HCT116 (cell line): ENCODE data around the gene MADCAM1. TPM values are rescaled to one million over a fixed set of nuclear protein-coding genes. Genes with fewer than 3 reads are reported as not detected.
"Not testable (repeated sequence)": the region's sequence is repeated elsewhere in the genome, so short reads cannot be mapped to it uniquely, and the experiment has no call there.

Source experiments
- ATAC-seq: fragments of 200-7000 bp; cut with Tn5 transposase; 2 replicates; pipeline ENCODE4 v1.9.1; 2020; ENCODE audit warnings: mild to moderate bottlenecking, moderate library complexity
- BruUV-seq: library from RNA; stranded (reverse); fragments of 400-500 nt; replicated peaks from 2 replicates; lab custom pipeline; 2021; lab: Mats Ljungman, UMichigan
- CTCF ChIA-PET: fragments of 300-600 bp; sonication (Branson Sonifier 250); formaldehyde crosslinking; loops from one replicate; lab custom pipeline; 2021; ENCODE audit warnings: antibody characterized with exemption; lab: Charles Lee
- POLR2A ChIA-PET: fragments of 300-600, 350-600 bp; sonication (Branson Sonifier 250); formaldehyde crosslinking; loops from one replicate; lab custom pipeline; 2021; ENCODE audit warnings: antibody characterized with exemption; lab: Charles Lee
- RAD21 ChIA-PET, 2 experiments: fragments of 300-600 bp; sonication (Branson Sonifier 250); formaldehyde crosslinking; loops; one replicate each; lab custom pipeline; 2023; ENCODE audit warnings: low total read pairs in 2 of 2; ENCODE audit not compliant: uncharacterized antibody in 2 of 2, unreplicated experiment in 2 of 2, low non-redundant PET in 1 of 2; lab: Charles Lee
- DNase-seq: peaks from one replicate; pipeline ENCODE4 v3.0.0-alpha.2; 2010; ENCODE audit warnings: low read depth, low spot score
- H2AFZ ChIP-seq: fragments of 200-600 bp; shearing (Covaris generic), sonication (generic); 2 replicates; pipeline ENCODE4 v1.6.1; 2017; ENCODE audit warnings: low read depth, mixed run types, mixed read lengths, antibody characterized with exemption, low read length; ENCODE audit not compliant: poor library complexity, severe bottlenecking
- H3K27ac ChIP-seq: 2 replicates; pipeline ENCODE4 v1.5.1; 2012; ENCODE audit warnings: low read depth, low read length
- H3K27me3 ChIP-seq: fragments of 200-600 bp; sonication (generic); 2 replicates; pipeline ENCODE4 v1.6.1; 2016; ENCODE audit warnings: mixed run types, low read length, mixed read lengths; ENCODE audit not compliant: insufficient read depth
- H3K36me3 ChIP-seq, 2 experiments: fragments of 200-500 bp in 1 of 2; fragments of 200-600 bp in 1 of 2; sonication (Bioruptor generic) in 1 of 2; sonication (generic) in 1 of 2; 2 replicates each; pipeline versions ENCODE4 v1.5.1 to v1.6.1; 2014 to 2016; ENCODE audit warnings: low read length in 2 of 2, inconsistent platforms in 1 of 2, mixed read lengths in 1 of 2, mixed run types in 1 of 2; ENCODE audit not compliant: insufficient read depth in 2 of 2, control insufficient read depth in 1 of 2
- H3K4me1 ChIP-seq, 2 experiments: fragments of 200-600 bp in 1 of 2; sonication (generic) in 1 of 2; 2 replicates each; pipeline versions ENCODE4 v1.5.1 to v1.6.1; 2012 to 2017; ENCODE audit warnings: low read length in 2 of 2, inconsistent platforms in 1 of 2, mild to moderate bottlenecking in 1 of 2, mixed read lengths in 1 of 2, mixed run types in 1 of 2, moderate library complexity in 1 of 2; ENCODE audit not compliant: insufficient read depth in 2 of 2, control insufficient read depth in 1 of 2
- H3K4me2 ChIP-seq: fragments of 200-600 bp; sonication (generic); 2 replicates; pipeline ENCODE4 v1.6.1; 2017; ENCODE audit warnings: mixed run types, low read length, mixed read lengths
- H3K4me3 ChIP-seq, 2 experiments: fragments of 200-600 bp in 1 of 2; sonication (generic) in 1 of 2; replicated peaks in 1 of 2; 2 replicates each; pipeline ENCODE4 v1.5.1; 2011 to 2016; ENCODE audit warnings: low read length in 2 of 2, control low read depth in 1 of 2, low read depth in 1 of 2, mild to moderate bottlenecking in 1 of 2, mixed read lengths in 1 of 2, mixed run types in 1 of 2
- H3K79me2 ChIP-seq: fragments of 200-600 bp; sonication (generic); 2 replicates; pipeline ENCODE4 v1.6.1; 2017; ENCODE audit warnings: mild to moderate bottlenecking, mixed run types, low read length, moderate library complexity, mixed read lengths; ENCODE audit not compliant: insufficient read depth
- H3K9ac ChIP-seq: fragments of 200-600 bp; sonication (generic); 2 replicates; pipeline ENCODE4 v1.6.1; 2016; ENCODE audit warnings: low read length, mixed read lengths
- H3K9me2 ChIP-seq: fragments of 200-600 bp; sonication (generic), shearing (Covaris generic); 2 replicates; pipeline ENCODE4 v1.6.1; 2017; ENCODE audit warnings: mixed run types, mild to moderate bottlenecking, moderate library complexity; ENCODE audit not compliant: insufficient read depth
- H3K9me3 ChIP-seq, 2 experiments: fragments of 200-500 bp in 1 of 2; fragments of 200-600 bp in 1 of 2; sonication (Bioruptor generic) in 1 of 2; sonication (generic) in 1 of 2; 2 replicates each; pipeline ENCODE4 v1.6.1; 2014 to 2017; ENCODE audit warnings: low read length in 2 of 2, mixed read lengths in 2 of 2, inconsistent platforms in 1 of 2, low read depth in 1 of 2, mild to moderate bottlenecking in 1 of 2, mixed run types in 1 of 2, moderate library complexity in 1 of 2; ENCODE audit not compliant: control insufficient read depth in 1 of 2, insufficient read depth in 1 of 2
- H4K20me1 ChIP-seq: fragments of 200-600 bp; sonication (generic), shearing (Covaris generic); 2 replicates; pipeline ENCODE4 v1.6.1; 2017; ENCODE audit warnings: mixed run types, mild to moderate bottlenecking, moderate library complexity; ENCODE audit not compliant: insufficient read depth
- EZH2 ChIP-seq: fragments of 200-600 bp; sonication (generic); IDR thresholded peaks from 2 replicates; pipeline ENCODE4 v1.6.1; 2017; ENCODE audit warnings: antibody characterized with exemption, mixed run types
- EZH2phosphoT487 ChIP-seq: fragments of 200-600 bp; IDR thresholded peaks from 2 replicates; pipeline ENCODE4 v1.6.1; 2018; ENCODE audit warnings: antibody characterized with exemption, borderline replicate concordance
- FOSL1 ChIP-seq: IDR thresholded peaks from 2 replicates; pipeline ENCODE4 v1.6.1; 2012; ENCODE audit warnings: low read depth
- JUND ChIP-seq: IDR thresholded peaks from 2 replicates; pipeline ENCODE4 v1.6.1; 2012
- MAX ChIP-seq: IDR thresholded peaks from 2 replicates; pipeline ENCODE4 v1.6.1; 2012
- SP1 ChIP-seq: IDR thresholded peaks from 2 replicates; pipeline ENCODE4 v1.6.1; 2012; ENCODE audit warnings: low read depth
- ZBTB33 ChIP-seq: IDR thresholded peaks from 2 replicates; pipeline ENCODE4 v1.6.1; 2011; ENCODE audit warnings: mild to moderate bottlenecking, low read length, moderate library complexity; ENCODE audit not compliant: insufficient replicate concordance; ENCODE audit errors: extremely low read depth
- intact Hi-C: fragments of 100-400 bp; cut with micrococcal nuclease; formaldehyde crosslinking; loops from 2 replicates; pipeline ENCODE4 v1.10.0; 2022
- total RNA-seq: library from RNA; stranded (reverse); gene quantifications from one replicate; pipeline ENCODE4 v1.2.1, GENCODE V29; 2021; ENCODE audit not compliant: unreplicated experiment

Gene MADCAM1
- total RNA-seq, 1 experiment from 2014 or later: 0.57 TPM

GRCh38 chr19:449916-450315, 46.4 kb upstream of the MADCAM1 start:
- intact Hi-C loops: no loop called here
- H3K9ac ChIP-seq: no peak overlapping the region
- peaks cover 0 to 8% of the 10 kb centered on the region in 2 experiments; a peak in 2 of 4 replicates for H3K9me3 ChIP-seq
- no peak for TF ChIP-seq SP1
- TF ChIP-seq ZBTB33: no peak
- TF ChIP-seq JUND: no peak
- TF ChIP-seq FOSL1: no peak
- no peak for TF ChIP-seq EZH2phosphoT487
- TF ChIP-seq EZH2: no peak
- TF ChIP-seq MAX: no peak
- H3K9me2 ChIP-seq: no peaks in the 10 kb centered on the region
- no peak overlapping the region for H3K27ac ChIP-seq
- ChIA-PET CTCF (no interaction called here), POLR2A (no interaction called here), RAD21 (no interaction called here)
- DNase-seq (no peak), ATAC-seq (no peak)
- no peaks in the 10 kb centered on the region for H3K27me3 ChIP-seq
- no peaks in the 10 kb centered on the region for H3K79me2 ChIP-seq
- H4K20me1 ChIP-seq: no peaks in the 10 kb centered on the region
- no peak overlapping the region for H2AFZ ChIP-seq
- BruUV-seq: no TSS peak
- no peak overlapping the region for H3K4me2 ChIP-seq
- no peak overlapping the region for H3K4me3 ChIP-seq
- no peaks in the 10 kb centered on the region for H3K4me1 ChIP-seq
- H3K36me3 ChIP-seq: no peaks in the 10 kb centered on the region

GRCh38 chr19:450912-451481, 45.3 kb upstream of the MADCAM1 start:
- H3K9me3 ChIP-seq, H4K20me1 ChIP-seq, H2AFZ ChIP-seq, H3K79me2 ChIP-seq, DNase-seq, ATAC-seq, CTCF ChIA-PET, POLR2A ChIA-PET, H3K36me3 ChIP-seq, RAD21 ChIA-PET, H3K27me3 ChIP-seq, H3K9me2 ChIP-seq, H3K4me1 ChIP-seq, intact Hi-C loops, H3K9ac ChIP-seq, H3K27ac ChIP-seq, H3K4me3 ChIP-seq, H3K4me2 ChIP-seq, BruUV-seq: not testable (repeated sequence)
